PC-9 (cell line): ENCODE data around the gene C14orf132. TPM values are rescaled to one million over a fixed set of nuclear protein-coding genes. Genes with fewer than 3 reads are reported as not detected.

ENCODE experiments used
- BruUV-seq: library from RNA; stranded (reverse); fragments of 400-500 nt; replicated peaks from 2 replicates; lab custom pipeline; 2021; lab: Mats Ljungman, UMichigan
- CTCF ChIA-PET: fragments of 300-600 bp; sonication (Branson Sonifier 250); formaldehyde crosslinking; loops from one replicate; lab custom pipeline; 2022; ENCODE audit warnings: antibody characterized with exemption; lab: Charles Lee
- POLR2A ChIA-PET: fragments of 300-600 bp; sonication (Branson Sonifier 250); formaldehyde crosslinking; loops from one replicate; lab custom pipeline; 2022; ENCODE audit warnings: antibody characterized with exemption; ENCODE audit not compliant: unreplicated experiment; lab: Charles Lee
- DNase-seq, 2 experiments: peaks; one replicate each; pipeline versions ENCODE4 v3.0.0 to v3.0.0-alpha.2; 2015 to 2022; ENCODE audit warnings: mixed read lengths in 1 of 2
- H2AFZ ChIP-seq: fragments of 200-600 bp; sonication (generic); 2 replicates; pipeline ENCODE4 v1.8.1; 2017; ENCODE audit warnings: antibody characterized with exemption
- H3F3A ChIP-seq: fragments of 200-600 bp; sonication (generic); 2 replicates; pipeline ENCODE4 v1.8.1; 2017; ENCODE audit warnings: antibody characterized with exemption, mild to moderate bottlenecking, low read depth; ENCODE audit not compliant: insufficient read depth
- H3K27ac ChIP-seq: fragments of 200-600 bp; sonication (generic); 2 replicates; pipeline ENCODE4 v1.6.1; 2016; ENCODE audit warnings: mixed run types
- H3K27me3 ChIP-seq: fragments of 200-600 bp; sonication (generic); 2 replicates; pipeline ENCODE4 v1.6.1; 2016; ENCODE audit warnings: low read depth, mixed run types; ENCODE audit not compliant: insufficient read depth
- H3K36me3 ChIP-seq: fragments of 200-600 bp; sonication (generic); 2 replicates; pipeline ENCODE4 v1.6.1; 2016; ENCODE audit warnings: low read depth, mixed run types
- H3K4me1 ChIP-seq: fragments of 200-600 bp; sonication (generic); replicated peaks from 2 replicates; pipeline ENCODE4 v1.6.1; 2016; ENCODE audit warnings: mixed run types; ENCODE audit not compliant: insufficient read depth
- H3K4me2 ChIP-seq: fragments of 200-600 bp; sonication (generic); 2 replicates; pipeline ENCODE4 v1.6.1; 2017; ENCODE audit warnings: mixed run types
- H3K4me3 ChIP-seq: fragments of 200-600 bp; sonication (generic); 2 replicates; pipeline ENCODE4 v1.6.1; 2016; ENCODE audit warnings: mixed run types
- H3K79me2 ChIP-seq: fragments of 200-600 bp; sonication (generic); 2 replicates; pipeline ENCODE4 v1.6.1; 2017; ENCODE audit warnings: low read depth, mixed run types
- H3K9me2 ChIP-seq: fragments of 200-600 bp; sonication (generic); 2 replicates; pipeline ENCODE4 v1.8.1; 2017; ENCODE audit warnings: mild to moderate bottlenecking; ENCODE audit not compliant: insufficient read depth
- H3K9me3 ChIP-seq: fragments of 200-600 bp; sonication (generic); 2 replicates; pipeline ENCODE4 v1.8.1; 2016; ENCODE audit warnings: low read depth; ENCODE audit not compliant: insufficient read depth
- H4K20me1 ChIP-seq: fragments of 200-600 bp; sonication (generic); 2 replicates; pipeline ENCODE4 v1.8.1; 2017; ENCODE audit not compliant: insufficient read depth
- EZH2 ChIP-seq: fragments of 200-600 bp; sonication (generic); IDR thresholded peaks from 2 replicates; pipeline ENCODE4 v1.8.0; 2017; ENCODE audit warnings: antibody characterized with exemption, low read depth
- intact Hi-C: fragments of 100-400 bp; cut with micrococcal nuclease; formaldehyde crosslinking; loops from one replicate; pipeline ENCODE4 v1.10.0; 2022; ENCODE audit not compliant: unreplicated experiment
- total RNA-seq: library from RNA; stranded (reverse); gene quantifications from 2 replicates; pipeline ENCODE4 v1.2.3, GENCODE V29; 2021
- TF ChIP-seq, protein P1 (sequence below): fragments of 200-600 bp; sonication (generic); conservative IDR thresholded peaks from 2 replicates; pipeline ENCODE4 v1.6.1; 2017; ENCODE audit warnings: mixed run types, antibody characterized with exemption, mild to moderate bottlenecking, moderate library complexity

The C14orf132 gene
- total RNA-seq, 1 experiment from 2014 or later = not detected

DNA sequence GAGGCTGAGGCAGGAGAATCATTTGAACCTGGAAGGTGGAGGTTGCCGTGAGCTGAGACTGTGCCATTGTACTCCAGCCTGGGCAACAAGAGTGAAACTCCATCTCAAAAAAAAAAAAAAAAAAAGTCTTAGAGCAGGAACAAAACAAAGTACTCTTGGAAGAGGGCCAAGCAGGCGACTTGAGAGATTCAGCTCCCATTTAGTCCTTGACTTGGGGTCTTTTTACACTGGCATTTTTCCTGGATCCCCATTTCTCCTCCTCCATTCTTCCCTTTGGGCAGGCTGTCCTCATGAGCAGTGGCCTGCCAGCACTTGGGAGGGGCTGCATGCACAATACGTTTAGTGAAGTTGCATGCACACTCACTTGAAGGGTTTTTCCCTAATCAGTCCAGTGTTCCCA, 72.9 kb downstream of the C14orf132 start:
- no TSS peak for BruUV-seq
- Histone ChIP-seq H3K9me3 (peaks cover 6% of the 10 kb centered on the region; the same call in 1 of the 2 replicates), H3K4me3 (no peak overlapping the region), H2AFZ (no peak overlapping the region), H3K36me3 (no peaks in the 10 kb centered on the region), H3K4me2 (no peak overlapping the region), H3K79me2 (no peaks in the 10 kb centered on the region), H4K20me1 (no peaks in the 10 kb centered on the region), H3K27ac (no peak overlapping the region), H3F3A (peaks cover 12% of the 10 kb centered on the region), H3K9me2 (no peaks in the 10 kb centered on the region), H3K27me3 (no peaks in the 10 kb centered on the region), H3K4me1 (peaks cover 11% of the 10 kb centered on the region)
- intact Hi-C loops = no loop called here
- no peak for DNase-seq
- POLR2A ChIA-PET = no interaction called here
- no peak for TF ChIP-seq EZH2
- TF ChIP-seq, protein P1, sequence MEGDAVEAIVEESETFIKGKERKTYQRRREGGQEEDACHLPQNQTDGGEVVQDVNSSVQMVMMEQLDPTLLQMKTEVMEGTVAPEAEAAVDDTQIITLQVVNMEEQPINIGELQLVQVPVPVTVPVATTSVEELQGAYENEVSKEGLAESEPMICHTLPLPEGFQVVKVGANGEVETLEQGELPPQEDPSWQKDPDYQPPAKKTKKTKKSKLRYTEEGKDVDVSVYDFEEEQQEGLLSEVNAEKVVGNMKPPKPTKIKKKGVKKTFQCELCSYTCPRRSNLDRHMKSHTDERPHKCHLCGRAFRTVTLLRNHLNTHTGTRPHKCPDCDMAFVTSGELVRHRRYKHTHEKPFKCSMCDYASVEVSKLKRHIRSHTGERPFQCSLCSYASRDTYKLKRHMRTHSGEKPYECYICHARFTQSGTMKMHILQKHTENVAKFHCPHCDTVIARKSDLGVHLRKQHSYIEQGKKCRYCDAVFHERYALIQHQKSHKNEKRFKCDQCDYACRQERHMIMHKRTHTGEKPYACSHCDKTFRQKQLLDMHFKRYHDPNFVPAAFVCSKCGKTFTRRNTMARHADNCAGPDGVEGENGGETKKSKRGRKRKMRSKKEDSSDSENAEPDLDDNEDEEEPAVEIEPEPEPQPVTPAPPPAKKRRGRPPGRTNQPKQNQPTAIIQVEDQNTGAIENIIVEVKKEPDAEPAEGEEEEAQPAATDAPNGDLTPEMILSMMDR = no peak
- CTCF ChIA-PET = no interaction called here

DNA sequence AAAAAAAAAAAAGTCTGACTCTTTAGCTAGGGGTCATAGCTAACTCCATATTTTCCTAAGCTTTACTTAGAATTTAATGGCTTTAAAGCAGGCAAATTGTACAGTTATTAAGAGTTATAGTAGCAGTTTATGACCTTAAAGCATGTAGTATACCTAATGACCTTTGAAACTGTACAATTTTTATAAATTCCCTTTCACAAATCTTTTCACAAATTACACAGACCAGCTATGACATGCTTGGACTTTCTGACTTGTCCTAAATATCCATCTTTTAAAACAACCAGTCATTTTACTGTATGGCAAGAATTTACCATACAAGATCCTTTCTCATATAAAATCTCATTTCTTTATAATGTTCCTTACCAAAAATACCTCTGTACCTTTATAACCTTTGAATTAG, 74.8 kb downstream of the C14orf132 start:
- Histone ChIP-seq H3F3A (peaks cover 32% of the 10 kb centered on the region), H3K27me3 (no peaks in the 10 kb centered on the region), H4K20me1 (no peaks in the 10 kb centered on the region), H3K9me3 (peaks cover 6% of the 10 kb centered on the region; the same call in 1 of the 2 replicates), H3K79me2 (no peaks in the 10 kb centered on the region), H3K4me3 (no peak overlapping the region), H3K27ac (no peak overlapping the region), H3K36me3 (no peaks in the 10 kb centered on the region), H2AFZ (no peak overlapping the region), H3K4me2 (no peak overlapping the region), H3K4me1 (peaks cover 28% of the 10 kb centered on the region), H3K9me2 (no peaks in the 10 kb centered on the region)
- ChIA-PET POLR2A (no interaction called here), CTCF (no interaction called here)
- DNase-seq = no peak
- intact Hi-C loops = no loop called here
- TF ChIP-seq, protein P1 = no peak
- TF ChIP-seq EZH2 = no peak
- no TSS peak for BruUV-seq

- no TSS peak for BruUV-seq
- intact Hi-C loops = no loop called here
- peak; percentile 35 to 90 for DNase-seq
- no peaks in the 10 kb centered on the region for H4K20me1 ChIP-seq
- POLR2A ChIA-PET = interaction anchor here (0.6 kb wide), 2 partner anchors 89 to 1507 kb away, joined by 3 to 4 read pairs; no protein-coding TSS in a partner anchor
- H3K9me2 ChIP-seq = no peaks in the 10 kb centered on the region
- H3K4me1 ChIP-seq = peaks cover 61% of the 10 kb centered on the region
- no peaks in the 10 kb centered on the region for H3K79me2 ChIP-seq
- H3F3A ChIP-seq = peaks cover 50% of the 10 kb centered on the region
- TF ChIP-seq EZH2 = no peak
- TF ChIP-seq, protein P1 = no peak; the same call in 1 of the 2 replicates
- peak overlapping the region; percentile 90 for H3K27ac ChIP-seq
- no peaks in the 10 kb centered on the region for H3K27me3 ChIP-seq
- CTCF ChIA-PET = no interaction called here
- H3K4me2 ChIP-seq = peak overlapping the region; percentile 74
- H2AFZ ChIP-seq = no peak overlapping the region
- no peaks in the 10 kb centered on the region for H3K36me3 ChIP-seq
- peak overlapping the region; percentile 37; the same call in 1 of the 2 replicates for H3K4me3 ChIP-seq
- H3K9me3 ChIP-seq = peaks cover 6% of the 10 kb centered on the region; the same call in 1 of the 2 replicates
Measured at GRCh38 chr14:96117101-96117897, 78.1 kb downstream of the C14orf132 start.
